ENCODE measurements around the gene RLF.

RLF gene

DNA sequence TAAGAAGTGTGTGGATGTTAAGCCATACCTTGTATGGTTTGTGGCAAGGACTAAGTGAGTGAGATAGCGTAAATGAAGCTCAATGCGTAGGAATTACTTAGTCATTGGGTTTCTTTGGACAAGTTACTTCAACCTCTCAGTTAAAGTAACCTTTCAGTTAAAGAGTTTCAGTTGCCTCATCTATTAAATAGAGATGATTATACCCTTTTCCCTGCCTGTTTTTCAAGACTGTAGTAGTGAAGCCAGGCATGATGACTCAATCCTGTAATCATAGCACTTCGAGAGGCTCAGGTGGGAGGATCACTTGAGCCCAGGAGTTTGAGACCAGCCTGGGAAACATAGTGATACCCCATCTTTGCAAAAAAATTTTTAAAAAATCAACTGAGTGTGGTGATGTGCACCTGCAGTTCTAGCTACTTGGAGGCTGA, 103.2 kb downstream of the RLF start:
- H3K79me2 ChIP-seq (ENCODE audit: insufficient read depth, low read length) = no peaks in the 10 kb centered on the region
- TF ChIP-seq, protein P1, sequence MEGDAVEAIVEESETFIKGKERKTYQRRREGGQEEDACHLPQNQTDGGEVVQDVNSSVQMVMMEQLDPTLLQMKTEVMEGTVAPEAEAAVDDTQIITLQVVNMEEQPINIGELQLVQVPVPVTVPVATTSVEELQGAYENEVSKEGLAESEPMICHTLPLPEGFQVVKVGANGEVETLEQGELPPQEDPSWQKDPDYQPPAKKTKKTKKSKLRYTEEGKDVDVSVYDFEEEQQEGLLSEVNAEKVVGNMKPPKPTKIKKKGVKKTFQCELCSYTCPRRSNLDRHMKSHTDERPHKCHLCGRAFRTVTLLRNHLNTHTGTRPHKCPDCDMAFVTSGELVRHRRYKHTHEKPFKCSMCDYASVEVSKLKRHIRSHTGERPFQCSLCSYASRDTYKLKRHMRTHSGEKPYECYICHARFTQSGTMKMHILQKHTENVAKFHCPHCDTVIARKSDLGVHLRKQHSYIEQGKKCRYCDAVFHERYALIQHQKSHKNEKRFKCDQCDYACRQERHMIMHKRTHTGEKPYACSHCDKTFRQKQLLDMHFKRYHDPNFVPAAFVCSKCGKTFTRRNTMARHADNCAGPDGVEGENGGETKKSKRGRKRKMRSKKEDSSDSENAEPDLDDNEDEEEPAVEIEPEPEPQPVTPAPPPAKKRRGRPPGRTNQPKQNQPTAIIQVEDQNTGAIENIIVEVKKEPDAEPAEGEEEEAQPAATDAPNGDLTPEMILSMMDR (IDR thresholded peaks at IDR 0.05; ENCODE audit: low read length) = no peak
- no peak for TF ChIP-seq EZH2 (IDR thresholded peaks at IDR 0.05; ENCODE audit: borderline replicate concordance, low read length)
- no peaks in the 10 kb centered on the region for H3K9me2 ChIP-seq (ENCODE audit: low read depth, low read length)
- H3K4me2 ChIP-seq (ENCODE audit: low read length) = no peak overlapping the region
- no peak overlapping the region for H2AFZ ChIP-seq (ENCODE audit: low read length)
- H3K27ac ChIP-seq (ENCODE audit: low read depth, low read length, poor library complexity, severe bottlenecking) = no peak overlapping the region
- peaks cover 84% of the 10 kb centered on the region for H3K36me3 ChIP-seq (ENCODE audit: insufficient read depth, low read length)
- no peak overlapping the region for H3K9ac ChIP-seq (ENCODE audit: low read length)
- H3K4me3 ChIP-seq (ENCODE audit: low read depth, low read length, poor library complexity, severe bottlenecking) = no peak overlapping the region
- H3K9me3 ChIP-seq (ENCODE audit: low read length) = no peaks in the 10 kb centered on the region
- H4K20me1 ChIP-seq (ENCODE audit: insufficient read depth, low read length) = no peaks in the 10 kb centered on the region
- H3K27me3 ChIP-seq (ENCODE audit: insufficient read depth, low read length) = no peaks in the 10 kb centered on the region
- no peaks in the 10 kb centered on the region for H3K4me1 ChIP-seq (ENCODE audit: insufficient read depth, low read length, severe bottlenecking)
- H3F3A ChIP-seq (ENCODE audit: insufficient read depth, low read length) = no peaks in the 10 kb centered on the region

DNA sequence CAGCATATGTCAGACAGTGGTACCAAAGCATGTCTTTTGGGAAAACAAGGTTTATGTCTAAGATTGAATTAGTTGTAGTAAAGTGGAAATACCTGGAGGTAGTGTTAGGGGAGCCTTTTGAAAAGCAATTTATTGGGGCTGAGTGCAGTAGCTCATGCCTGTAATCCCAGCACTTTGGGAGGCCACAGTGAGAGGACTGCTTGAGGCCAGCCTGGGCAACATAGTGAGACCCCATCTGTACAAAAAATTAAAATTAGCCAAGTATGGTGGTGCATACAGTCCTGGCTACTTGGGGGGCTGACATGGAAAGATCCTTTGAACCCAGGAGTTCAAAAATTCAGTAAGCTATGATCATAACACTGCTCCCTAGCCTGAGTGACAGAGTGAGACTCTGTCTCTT, 104.1 kb downstream of the RLF start:
- TF ChIP-seq, protein P1 (IDR thresholded peaks at IDR 0.05; ENCODE audit: low read length) = no peak
- TF ChIP-seq EZH2 (IDR thresholded peaks at IDR 0.05; ENCODE audit: borderline replicate concordance, low read length) = no peak
- no peaks in the 10 kb centered on the region for H3K79me2 ChIP-seq (ENCODE audit: insufficient read depth, low read length)
- H4K20me1 ChIP-seq (ENCODE audit: insufficient read depth, low read length) = no peaks in the 10 kb centered on the region

DNA sequence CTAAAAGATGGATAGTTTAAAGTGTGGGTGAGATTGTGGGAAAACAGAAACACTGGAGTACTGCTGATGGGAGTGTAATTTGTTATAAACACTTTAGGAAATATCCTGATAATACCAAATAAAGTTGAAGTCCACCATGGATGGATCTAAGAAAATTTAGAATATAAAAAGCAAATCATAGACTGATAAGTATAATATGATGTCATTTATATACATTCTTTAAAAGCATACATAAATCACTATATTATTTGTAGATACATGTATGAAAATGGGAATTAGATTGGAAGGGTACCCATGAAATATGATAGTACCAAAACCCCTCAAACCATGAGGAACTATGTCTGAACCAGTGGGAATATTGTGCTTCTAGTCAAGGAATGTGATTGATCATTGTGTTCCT, 104.7 kb downstream of the RLF start:
- no peaks in the 10 kb centered on the region for H4K20me1 ChIP-seq (ENCODE audit: insufficient read depth, low read length)
- H3K4me1 ChIP-seq (ENCODE audit: insufficient read depth, low read length, severe bottlenecking) = no peaks in the 10 kb centered on the region
- no peak overlapping the region for H3K4me3 ChIP-seq (ENCODE audit: low read depth, low read length, poor library complexity, severe bottlenecking)
- no peak overlapping the region for H3K4me2 ChIP-seq (ENCODE audit: low read length)
- TF ChIP-seq, protein P1 (IDR thresholded peaks at IDR 0.05; ENCODE audit: low read length) = no peak
- TF ChIP-seq EZH2 (IDR thresholded peaks at IDR 0.05; ENCODE audit: borderline replicate concordance, low read length) = no peak
- no peaks in the 10 kb centered on the region for H3F3A ChIP-seq (ENCODE audit: insufficient read depth, low read length)
- peaks cover 90% of the 10 kb centered on the region for H3K36me3 ChIP-seq (ENCODE audit: insufficient read depth, low read length)
- no peak overlapping the region for H3K9ac ChIP-seq (ENCODE audit: low read length)
- no peak overlapping the region for H3K27ac ChIP-seq (ENCODE audit: low read depth, low read length, poor library complexity, severe bottlenecking)
- no peaks in the 10 kb centered on the region for H3K79me2 ChIP-seq (ENCODE audit: insufficient read depth, low read length)
- no peak overlapping the region for H2AFZ ChIP-seq (ENCODE audit: low read length)
- no peaks in the 10 kb centered on the region for H3K27me3 ChIP-seq (ENCODE audit: insufficient read depth, low read length)
- H3K9me2 ChIP-seq (ENCODE audit: low read depth, low read length) = no peaks in the 10 kb centered on the region
- no peaks in the 10 kb centered on the region for H3K9me3 ChIP-seq (ENCODE audit: low read length)

More for the DNA sequence above, 104.1 kb downstream of the RLF start:
- Histone ChIP-seq H3K27me3 (ENCODE audit: insufficient read depth, low read length) (no peaks in the 10 kb centered on the region), H3K4me2 (ENCODE audit: low read length) (no peak overlapping the region), H3K9me2 (ENCODE audit: low read depth, low read length) (no peaks in the 10 kb centered on the region), H3K36me3 (ENCODE audit: insufficient read depth, low read length) (peaks cover 90% of the 10 kb centered on the region), H3K9me3 (ENCODE audit: low read length) (no peaks in the 10 kb centered on the region), H3K9ac (ENCODE audit: low read length) (no peak overlapping the region), H2AFZ (ENCODE audit: low read length) (no peak overlapping the region), H3F3A (ENCODE audit: insufficient read depth, low read length) (no peaks in the 10 kb centered on the region), H3K4me1 (ENCODE audit: insufficient read depth, low read length, severe bottlenecking) (no peaks in the 10 kb centered on the region), H3K4me3 (ENCODE audit: low read depth, low read length, poor library complexity, severe bottlenecking) (no peak overlapping the region), H3K27ac (ENCODE audit: low read depth, low read length, poor library complexity, severe bottlenecking) (no peak overlapping the region)
